ENCODE results near the gene ACE. TPM values are rescaled to one million over a fixed set of nuclear protein-coding genes. Genes with fewer than 3 reads are reported as not detected.

ACE gene
- total RNA-seq, 1 experiment from 2014 or later, result 4.5 TPM

- CTCF ChIA-PET, result interaction anchor here (0.7 kb wide), 1 partner anchor 53 kb away, joined by 3 read pairs; no protein-coding TSS in a partner anchor
These were observed 10.1 kb downstream of the ACE start for GRCh38 chr17:63487014-63487339.

GRCh38 chr17:63488851-63489250, 12.0 kb downstream of the ACE start:
- ChIA-PET CTCF (no interaction called here), POLR2A (no interaction called here)
- no TSS peak for BruUV-seq (replicated peaks)
- TF ChIP-seq CTCF (IDR thresholded peaks at IDR 0.05) (no peak), POLR2AphosphoS5 (IDR thresholded peaks at IDR 0.05; ENCODE audit: low read depth, low read length) (no peak), SIN3A (IDR thresholded peaks at IDR 0.05; ENCODE audit: borderline replicate concordance, insufficient read depth, low read depth, low read length) (no peak), TCF7L2 (IDR thresholded peaks at IDR 0.05; ENCODE audit: low read depth, low read length) (no peak)
- ATAC-seq (no peak), DNase-seq (ENCODE audit: low read depth, low spot score) (no peak)
- Histone ChIP-seq H3K4me1 (ENCODE audit: control insufficient read depth, insufficient read depth, low read length) (no peaks in the 10 kb centered on the region), H3K27me3 (ENCODE audit: control insufficient read depth, insufficient read depth, low read length) (no peaks in the 10 kb centered on the region), H3K36me3 (ENCODE audit: control insufficient read depth, insufficient read depth, low read length) (no peaks in the 10 kb centered on the region), H3K27ac (ENCODE audit: low read length) (no peak overlapping the region), H3K9me3 (ENCODE audit: control insufficient read depth, insufficient read depth, low read depth, low read length) (no peaks in the 10 kb centered on the region), H3K4me3 (ENCODE audit: low read depth in 2 of 2, low read length in 2 of 2) (no peak overlapping the region)
- intact Hi-C loops (cut with micrococcal nuclease; ENCODE audit: unreplicated experiment) (no loop called here), in situ Hi-C loops (cut with HindIII; ENCODE audit: low pct_unique_long_range_greater_than_20kb, low sequenced_read_pairs) (no loop called here)

More at GRCh38 chr17:63487014-63487339, 10.1 kb downstream of the ACE start:
- no peak for DNase-seq (ENCODE audit: low read depth, low spot score)
- TF ChIP-seq REST (IDR thresholded peaks at IDR 0.05; ENCODE audit: insufficient read depth in 1 of 2, low read depth in 2 of 2, low read length in 1 of 2) (no peak), TCF7L2 (IDR thresholded peaks at IDR 0.05; ENCODE audit: low read depth, low read length) (no peak), SIN3A (IDR thresholded peaks at IDR 0.05; ENCODE audit: borderline replicate concordance, insufficient read depth, low read depth, low read length) (no peak), CTCF (IDR thresholded peaks at IDR 0.05) (no peak), POLR2AphosphoS5 (IDR thresholded peaks at IDR 0.05; ENCODE audit: low read depth, low read length) (no peak)
- intact Hi-C loops (cut with micrococcal nuclease; ENCODE audit: unreplicated experiment), result no loop called here
- in situ Hi-C loops (cut with HindIII; ENCODE audit: low pct_unique_long_range_greater_than_20kb, low sequenced_read_pairs), result no loop called here
- no peak overlapping the region for H3K4me3 ChIP-seq (ENCODE audit: low read depth in 2 of 2, low read length in 2 of 2)
- POLR2A ChIA-PET, result interaction anchor here (0.6 kb wide), 1 partner anchor 12 kb away, joined by 6 read pairs; no protein-coding TSS in a partner anchor
- no peaks in the 10 kb centered on the region for H3K36me3 ChIP-seq (ENCODE audit: control insufficient read depth, insufficient read depth, low read length)
- H3K27me3 ChIP-seq (ENCODE audit: control insufficient read depth, insufficient read depth, low read length), result no peaks in the 10 kb centered on the region
- no TSS peak for BruUV-seq (replicated peaks)
- no peak overlapping the region for H3K27ac ChIP-seq (ENCODE audit: low read length)
- no peaks in the 10 kb centered on the region for H3K9me3 ChIP-seq (ENCODE audit: control insufficient read depth, insufficient read depth, low read depth, low read length)
- ATAC-seq, result no peak
- no peaks in the 10 kb centered on the region for H3K4me1 ChIP-seq (ENCODE audit: control insufficient read depth, insufficient read depth, low read length)
